ENCODE measurements around the gene PSD2.

GRCh38 chr5:139797335-139797734, 1.7 kb downstream of the PSD2 start:
- TF ChIP-seq MAX (IDR thresholded peaks at IDR 0.05; ENCODE audit: low read depth, low read length) (no peak), CTCF (IDR thresholded peaks at IDR 0.05; ENCODE audit: low read depth, low read length) (no peak), POLR2A (IDR thresholded peaks at IDR 0.05; ENCODE audit: extremely low read depth, insufficient read length) (no peak), MYC (IDR thresholded peaks at IDR 0.05; ENCODE audit: low read depth, low read length) (no peak)

Data from NB4 (cell line).